ENCODE data around the gene CKB. TPM values are rescaled to one million over a fixed set of nuclear protein-coding genes. Genes with fewer than 3 reads are reported as not detected.
"Not testable (repeated sequence)": the region's sequence is repeated elsewhere in the genome, so short reads cannot be mapped to it uniquely, and the experiment has no call there.

Gene CKB
- total RNA-seq, 1 experiment from 2014 or later, result 672 TPM

GRCh38 chr14:103529383-103530365 lies 7.0 kb upstream of the CKB start:
- no peak for DNase-seq (ENCODE audit: low spot score)
- in situ Hi-C loops (cut with HindIII; ENCODE audit: low sequenced_read_pairs), result no loop called here

GRCh38 chr14:103528587-103529382 lies 6.2 kb upstream of the CKB start, which contains the start of gene TRMT61A:
Gene TRMT61A, plus strand, starts transcription at chr14:103529196. Its CDS starts 783 bp downstream, at chr14:103529979.
- peak; percentile 91 for DNase-seq (ENCODE audit: low spot score)
- in situ Hi-C loops (cut with HindIII; ENCODE audit: low sequenced_read_pairs), result no loop called here

- peak; percentile 67 for DNase-seq (ENCODE audit: low spot score)
- in situ Hi-C loops (cut with HindIII; ENCODE audit: low sequenced_read_pairs), result no loop called here
These were observed 5.5 kb upstream of the CKB start for GRCh38 chr14:103528146-103528586.

GRCh38 chr14:103527408-103528145 lies 4.9 kb upstream of the CKB start:
- DNase-seq (ENCODE audit: low spot score), result no peak
- in situ Hi-C loops (cut with HindIII; ENCODE audit: low sequenced_read_pairs), result no loop called here

GRCh38 chr14:103526914-103527248 lies 4.3 kb upstream of the CKB start:
- DNase-seq (ENCODE audit: low spot score), result no peak
- in situ Hi-C loops (cut with HindIII; ENCODE audit: low sequenced_read_pairs), result no loop called here

GRCh38 chr14:103526247-103526913 lies 3.8 kb upstream of the CKB start:
- no peak for DNase-seq (ENCODE audit: low spot score)
- in situ Hi-C loops (cut with HindIII; ENCODE audit: low sequenced_read_pairs), result no loop called here

- DNase-seq (ENCODE audit: low spot score); in situ Hi-C loops (cut with HindIII; ENCODE audit: low sequenced_read_pairs): not testable (repeated sequence)
These were observed 3.0 kb upstream of the CKB start for GRCh38 chr14:103525430-103526246.

- in situ Hi-C loops (cut with HindIII; ENCODE audit: low sequenced_read_pairs), result no loop called here
- DNase-seq (ENCODE audit: low spot score), result no peak
These were observed 1.6 kb upstream of the CKB start for GRCh38 chr14:103524002-103524935.

- DNase-seq (ENCODE audit: low spot score), result no peak
- in situ Hi-C loops (cut with HindIII; ENCODE audit: low sequenced_read_pairs), result no loop called here
These were observed 935 bp upstream of the CKB start for GRCh38 chr14:103523575-103523954.

- in situ Hi-C loops (cut with HindIII; ENCODE audit: low sequenced_read_pairs), result no loop called here
- no peak for DNase-seq (ENCODE audit: low spot score)
These were observed 573 bp downstream of the CKB start for GRCh38 chr14:103521951-103522563.

GRCh38 chr14:103521438-103521950 lies 1.1 kb downstream of the CKB start:
- in situ Hi-C loops (cut with HindIII; ENCODE audit: low sequenced_read_pairs), result no loop called here
- no peak for DNase-seq (ENCODE audit: low spot score)

GRCh38 chr14:103520657-103521437 lies 1.8 kb downstream of the CKB start:
- in situ Hi-C loops (cut with HindIII; ENCODE audit: low sequenced_read_pairs), result no loop called here
- peak; percentile 71 for DNase-seq (ENCODE audit: low spot score)

- in situ Hi-C loops (cut with HindIII; ENCODE audit: low sequenced_read_pairs), result no loop called here
- no peak for DNase-seq (ENCODE audit: low spot score)
These were observed 2.4 kb downstream of the CKB start for GRCh38 chr14:103520269-103520656.

GRCh38 chr14:103519837-103520212 lies 2.8 kb downstream of the CKB start:
- in situ Hi-C loops (cut with HindIII; ENCODE audit: low sequenced_read_pairs), result loop anchor here (10.0 kb wide), 1 partner anchor 55 kb away; no protein-coding TSS in a partner anchor
- DNase-seq (ENCODE audit: low spot score), result no peak

- in situ Hi-C loops (cut with HindIII; ENCODE audit: low sequenced_read_pairs), result loop anchor here (10.0 kb wide), 1 partner anchor 54 kb away; no protein-coding TSS in a partner anchor
- DNase-seq (ENCODE audit: low spot score), result peak; percentile 60
These were observed 3.4 kb downstream of the CKB start for GRCh38 chr14:103519043-103519836.

All from G401 (cell line).